Transverse colon (tissue), 4 donors: ENCODE data around the gene PTPN2. TPM values are rescaled to one million over a fixed set of nuclear protein-coding genes. Genes with fewer than 3 reads are reported as not detected.

ENCODE experiments used
- DNase-seq: peaks from one replicate; pipeline ENCODE4 v3.0.0-alpha.2; 2019
- H3K27ac ChIP-seq, 4 donors: fragments of 200-600 bp; sonication (generic); 2 replicates each; pipeline ENCODE4 v1.5.1; 2016 to 2018; ENCODE audit warnings: inconsistent platforms in 4 of 4
- H3K27me3 ChIP-seq: fragments of 200-600 bp; sonication (generic); 2 replicates; pipeline ENCODE4 v1.5.1; 2017; ENCODE audit warnings: inconsistent platforms
- H3K36me3 ChIP-seq, 4 donors: fragments of 200-600 bp; sonication (generic); 2 replicates each; pipeline ENCODE4 v1.5.1; 2017 to 2019; ENCODE audit warnings: inconsistent platforms in 4 of 4
- H3K4me1 ChIP-seq, 4 donors: fragments of 200-600 bp; sonication (generic); 2 replicates each; pipeline ENCODE4 v1.5.1; 2017 to 2020; ENCODE audit warnings: inconsistent platforms in 4 of 4
- H3K4me3 ChIP-seq, 4 donors: fragments of 200-600 bp; sonication (generic); 1 replicate in 1 of 4; 2 replicates in 3 of 4; pipeline versions ENCODE4 v1.5.1 to v1.6.1; 2017 to 2019; ENCODE audit warnings: inconsistent platforms in 4 of 4
- H3K9me3 ChIP-seq, 2 donors: fragments of 200-600 bp; sonication (generic); 2 replicates each; pipeline ENCODE4 v1.5.1; 2017 to 2019; ENCODE audit warnings: inconsistent platforms in 2 of 2
- EP300 ChIP-seq: sonication (generic); formaldehyde crosslinking; IDR thresholded peaks from one replicate; pipeline ENCODE4 v1.6.1; 2017; ENCODE audit warnings: antibody characterized with exemption, low read depth
- POLR2A ChIP-seq: fragments of 450-650 bp; IDR thresholded peaks from one replicate; pipeline ENCODE4 v1.6.1; 2016; ENCODE audit warnings: antibody characterized with exemption, mild to moderate bottlenecking, moderate library complexity
- POLR2AphosphoS5 ChIP-seq, 3 donors: sonication (generic); formaldehyde crosslinking; IDR thresholded peaks; one replicate each; pipeline ENCODE4 v1.6.1; 2016; ENCODE audit warnings: antibody characterized with exemption in 3 of 3
- WGBS, 2 donors: methylation state at CpG; one replicate each; pipeline ENCODE4 v1.1.5; 2018; ENCODE audit warnings: low coverage in 1 of 2; 5-methylcytosine and 5-hydroxymethylcytosine counted together
- in situ Hi-C, 4 donors: fragments of 200-750 bp; cut with MboI; loops; one replicate each; pipeline versions ENCODE4 v1.15.0 to v1.15.1; 2017; ENCODE audit warnings: low sequenced_read_pairs in 3 of 4, low pct_ligation_motif_present in 1 of 4, low pct_unique_long_range_greater_than_20kb in 1 of 4
- intact Hi-C: fragments of 100-400 bp; cut with DNase I; formaldehyde crosslinking; loops from one replicate; pipeline ENCODE4 v1.15.1; 2023; ENCODE audit warnings: low total_unique reads
- total RNA-seq, 4 donors: library from RNA; depleted of rRNA; stranded (reverse); fragments of >200 nt; gene quantifications; one replicate each; pipeline ENCODE4 v1.1.0, GENCODE V29; 2016
- TF ChIP-seq, protein P1 (sequence below), 5 experiments: fragments of 200-600 bp in 3 of 5; fragments of 450-650 bp in 2 of 5; sonication (generic) in 3 of 5; IDR thresholded peaks; 1 replicate in 2 of 5; 2 replicates in 3 of 5; pipeline ENCODE4 v1.5.1; 2016 to 2017; ENCODE audit warnings: antibody characterized with exemption in 5 of 5, inconsistent platforms in 3 of 5, mild to moderate bottlenecking in 2 of 5, moderate library complexity in 1 of 5

PTPN2 gene
- total RNA-seq, 4 donors from 2014 or later = 10.5 to 65.7 (median 46.1) TPM

DNA sequence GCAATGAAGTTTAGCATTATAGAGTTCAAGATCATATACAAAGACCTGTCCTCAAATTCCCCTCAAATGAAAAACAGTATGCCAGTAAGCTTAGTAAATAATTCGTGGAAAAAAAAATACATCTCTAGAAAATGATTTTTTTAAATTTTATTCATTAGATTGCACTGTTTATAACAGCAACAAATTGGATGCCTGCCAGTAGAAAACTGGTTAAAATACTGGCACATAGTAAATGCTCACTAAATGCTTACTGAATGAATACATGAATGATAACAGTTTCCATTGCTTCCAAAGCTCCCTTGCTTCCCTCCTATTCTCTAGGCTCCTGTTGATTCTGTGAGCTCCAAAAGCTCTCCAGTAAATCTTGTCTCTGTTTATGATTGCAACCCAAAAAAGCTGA lies 38.2 kb upstream of the PTPN2 start:
- no peaks in the 10 kb centered on the region for H3K4me1 ChIP-seq
- H3K36me3 ChIP-seq = no peaks in the 10 kb centered on the region
- no peak overlapping the region for H3K27ac ChIP-seq
- no peak overlapping the region for H3K4me3 ChIP-seq
- intact Hi-C loops = no loop called here
- no peak for TF ChIP-seq EP300
- TF ChIP-seq, protein P1, sequence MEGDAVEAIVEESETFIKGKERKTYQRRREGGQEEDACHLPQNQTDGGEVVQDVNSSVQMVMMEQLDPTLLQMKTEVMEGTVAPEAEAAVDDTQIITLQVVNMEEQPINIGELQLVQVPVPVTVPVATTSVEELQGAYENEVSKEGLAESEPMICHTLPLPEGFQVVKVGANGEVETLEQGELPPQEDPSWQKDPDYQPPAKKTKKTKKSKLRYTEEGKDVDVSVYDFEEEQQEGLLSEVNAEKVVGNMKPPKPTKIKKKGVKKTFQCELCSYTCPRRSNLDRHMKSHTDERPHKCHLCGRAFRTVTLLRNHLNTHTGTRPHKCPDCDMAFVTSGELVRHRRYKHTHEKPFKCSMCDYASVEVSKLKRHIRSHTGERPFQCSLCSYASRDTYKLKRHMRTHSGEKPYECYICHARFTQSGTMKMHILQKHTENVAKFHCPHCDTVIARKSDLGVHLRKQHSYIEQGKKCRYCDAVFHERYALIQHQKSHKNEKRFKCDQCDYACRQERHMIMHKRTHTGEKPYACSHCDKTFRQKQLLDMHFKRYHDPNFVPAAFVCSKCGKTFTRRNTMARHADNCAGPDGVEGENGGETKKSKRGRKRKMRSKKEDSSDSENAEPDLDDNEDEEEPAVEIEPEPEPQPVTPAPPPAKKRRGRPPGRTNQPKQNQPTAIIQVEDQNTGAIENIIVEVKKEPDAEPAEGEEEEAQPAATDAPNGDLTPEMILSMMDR (IDR thresholded peaks at IDR 0.05) = no peak
- TF ChIP-seq POLR2AphosphoS5 (IDR thresholded peaks at IDR 0.05) = no peak
- TF ChIP-seq POLR2A = no peak
- no peaks in the 10 kb centered on the region for H3K27me3 ChIP-seq
- in situ Hi-C loops = no loop called here
- H3K9me3 ChIP-seq = no peaks in the 10 kb centered on the region
- WGBS, 2 donors = 82% methylated on average over 1 of the region's 1 CpG
- no peak for DNase-seq

DNA sequence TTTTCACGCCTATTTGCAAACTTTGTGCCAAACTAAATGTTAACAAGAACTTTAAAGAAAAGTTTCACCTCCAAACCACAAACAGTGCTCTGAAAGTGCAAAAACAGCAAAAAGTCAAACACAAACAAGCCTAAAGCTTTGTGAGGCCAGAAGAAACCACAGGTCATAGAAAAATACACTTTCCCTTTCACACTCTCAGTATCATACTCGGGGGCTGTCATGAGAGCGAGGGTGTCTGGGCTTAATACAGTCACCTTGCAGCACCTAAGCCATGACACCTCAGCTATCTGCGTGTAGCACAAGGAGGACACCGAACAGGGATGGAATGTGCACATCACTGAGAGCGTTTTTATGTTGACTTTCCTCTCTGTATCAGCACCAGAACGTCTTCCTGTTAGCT lies 37.1 kb upstream of the PTPN2 start:
- H3K27ac ChIP-seq = no peak overlapping the region
- no peaks in the 10 kb centered on the region for H3K36me3 ChIP-seq
- in situ Hi-C loops (no loop called here), intact Hi-C loops (no loop called here)
- no peaks in the 10 kb centered on the region for H3K27me3 ChIP-seq
- DNase-seq = no peak
- 60 to 72% methylated on average over 5 to 7 of the region's 7 CpGs for WGBS, 2 donors
- TF ChIP-seq, protein P1 (IDR thresholded peaks at IDR 0.05) = no peak
- no peak for TF ChIP-seq POLR2AphosphoS5 (IDR thresholded peaks at IDR 0.05)
- H3K4me1 ChIP-seq = no peaks in the 10 kb centered on the region
- no peak overlapping the region for H3K4me3 ChIP-seq
- no peaks in the 10 kb centered on the region for H3K9me3 ChIP-seq

DNA sequence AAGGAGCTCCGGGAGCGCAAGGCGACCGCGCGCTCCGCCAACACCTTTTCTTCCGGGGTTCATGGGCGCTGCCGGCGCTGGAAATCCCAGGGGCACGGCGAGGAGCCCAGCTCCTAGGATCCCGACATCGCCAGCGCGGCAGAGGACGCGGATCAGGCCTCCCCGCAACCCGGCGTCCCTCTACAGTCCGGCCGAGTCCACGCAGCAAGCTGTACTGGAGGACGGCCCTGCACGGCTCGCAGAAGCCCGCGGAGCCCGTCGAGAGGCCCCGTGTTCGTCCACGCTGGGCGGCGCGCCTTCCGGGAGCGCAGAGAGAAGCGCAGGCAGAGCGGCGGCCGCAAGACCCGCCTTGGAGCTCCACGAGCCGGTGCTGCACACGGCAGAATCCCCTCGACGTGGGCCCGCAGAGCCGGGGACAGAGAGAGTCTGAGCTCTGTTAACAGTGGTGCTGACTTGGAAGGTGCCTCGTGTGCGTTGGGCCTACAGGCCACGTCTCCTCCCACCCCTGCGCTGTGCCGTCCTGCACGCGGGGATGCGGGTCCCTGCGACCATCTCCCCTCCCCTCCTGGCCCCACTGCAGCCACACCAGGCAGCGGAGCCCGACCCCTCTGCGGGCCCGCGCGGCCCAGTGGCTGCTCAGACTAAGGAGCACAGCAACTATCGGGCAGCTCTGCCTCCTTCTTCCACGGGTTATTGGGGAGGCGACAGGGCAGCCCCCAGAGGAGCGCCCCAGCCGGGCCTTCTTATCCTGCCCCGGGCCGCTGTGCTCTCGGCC lies 28.1 kb upstream of the PTPN2 start:
- Histone ChIP-seq H3K27me3 (peaks cover 27% of the 10 kb centered on the region), H3K4me3 (peak overlapping the region in 2 of 4 donors; percentile 26 to 37), H3K4me1 (peaks cover 0 to 11% (median 8%) of the 10 kb centered on the region in 4 donors), H3K9me3 (no peaks in the 10 kb centered on the region), H3K27ac (no peak overlapping the region), H3K36me3 (no peaks in the 10 kb centered on the region)
- TF ChIP-seq POLR2A = no peak
- TF ChIP-seq, protein P1 (IDR thresholded peaks at IDR 0.05) = no peak
- TF ChIP-seq EP300 = no peak
- no peak for TF ChIP-seq POLR2AphosphoS5 (IDR thresholded peaks at IDR 0.05)
- WGBS, 2 donors = 78% methylated on average over 37 of the region's 75 CpGs; no CpG with 5 or more reads in 1 of the 2 donors
- DNase-seq = no peak
- in situ Hi-C loops (no loop called here), intact Hi-C loops (no loop called here)

DNA sequence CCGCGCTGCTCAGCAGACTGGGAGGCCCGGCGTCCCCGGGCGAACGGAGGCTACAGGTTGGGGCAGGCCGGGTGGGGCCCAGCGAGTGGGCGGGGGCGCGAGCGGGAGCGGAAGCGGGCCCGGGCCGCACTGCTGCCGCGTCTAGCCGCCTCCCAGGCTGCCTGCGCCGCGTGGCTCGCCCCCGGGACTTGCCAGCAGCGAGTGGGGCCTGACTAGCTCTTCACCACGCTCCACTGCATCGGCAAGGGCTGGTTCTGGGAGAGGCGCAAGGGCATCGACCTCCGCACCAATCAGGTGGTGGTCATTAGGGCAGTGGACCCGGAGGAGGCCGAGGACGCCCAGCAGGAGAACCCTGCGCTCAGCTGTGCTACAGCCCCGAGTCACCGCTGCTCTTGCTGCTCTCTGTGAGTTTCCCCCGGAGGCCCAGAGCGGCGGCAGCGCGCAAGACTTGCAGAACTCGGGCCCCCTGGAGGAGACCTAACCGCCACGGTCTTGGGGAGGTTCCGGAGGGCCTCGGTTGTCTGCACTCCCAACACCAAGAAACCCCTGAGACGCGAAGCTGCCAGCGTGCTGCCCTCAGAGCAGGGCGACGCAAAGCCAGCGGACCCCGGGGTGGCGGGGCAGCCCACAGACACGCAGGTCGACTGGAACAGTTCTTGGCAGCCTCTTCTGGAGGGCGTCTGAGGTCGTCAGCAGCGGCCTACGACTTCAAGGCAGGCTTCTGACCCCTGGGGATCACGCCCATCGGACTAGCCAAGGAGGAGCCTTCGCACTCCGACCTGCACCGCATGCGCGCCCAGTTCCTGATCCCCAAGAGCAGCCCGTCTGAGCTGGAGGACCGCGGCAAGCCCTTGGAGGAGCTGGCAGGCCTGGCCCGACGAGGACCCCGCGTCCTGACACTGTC lies 27.2 kb upstream of the PTPN2 start:
- H3K27ac ChIP-seq = no peak overlapping the region
- 35% methylated on average over 58 of the region's 75 CpGs; no CpG with 5 or more reads in 1 of the 2 donors for WGBS, 2 donors
- intact Hi-C loops = no loop called here
- peak overlapping the region in 3 of 4 donors; percentile 12 to 37 (median 26) for H3K4me3 ChIP-seq
- H3K27me3 ChIP-seq = peaks cover 28% of the 10 kb centered on the region
- H3K36me3 ChIP-seq = no peaks in the 10 kb centered on the region
- no peaks in the 10 kb centered on the region for H3K9me3 ChIP-seq
- TF ChIP-seq EP300 (no peak), POLR2AphosphoS5 (IDR thresholded peaks at IDR 0.05) (no peak), POLR2A (no peak)
- TF ChIP-seq, protein P1 (IDR thresholded peaks at IDR 0.05) = no peak
- in situ Hi-C loops = no loop called here
- H3K4me1 ChIP-seq = peaks cover 0 to 11% (median 8%) of the 10 kb centered on the region in 4 donors
- DNase-seq = peak; percentile 35
